B cell (primary cell): ENCODE measurements around the gene POLR1C.

Source experiments
- EZH2 ChIP-seq: IDR thresholded peaks from 2 replicates; pipeline ENCODE4 v1.6.1; 2012; ENCODE audit warnings: borderline replicate concordance, low read depth, mild to moderate bottlenecking, moderate library complexity, low read length; ENCODE audit not compliant: insufficient read depth, poor library complexity, severe bottlenecking
- TF ChIP-seq, protein P1 (sequence below): fragments of 200-600 bp; IDR thresholded peaks from one replicate; pipeline ENCODE4 v1.8.0; 2022; ENCODE audit warnings: antibody characterized with exemption, mild to moderate bottlenecking

DNA sequence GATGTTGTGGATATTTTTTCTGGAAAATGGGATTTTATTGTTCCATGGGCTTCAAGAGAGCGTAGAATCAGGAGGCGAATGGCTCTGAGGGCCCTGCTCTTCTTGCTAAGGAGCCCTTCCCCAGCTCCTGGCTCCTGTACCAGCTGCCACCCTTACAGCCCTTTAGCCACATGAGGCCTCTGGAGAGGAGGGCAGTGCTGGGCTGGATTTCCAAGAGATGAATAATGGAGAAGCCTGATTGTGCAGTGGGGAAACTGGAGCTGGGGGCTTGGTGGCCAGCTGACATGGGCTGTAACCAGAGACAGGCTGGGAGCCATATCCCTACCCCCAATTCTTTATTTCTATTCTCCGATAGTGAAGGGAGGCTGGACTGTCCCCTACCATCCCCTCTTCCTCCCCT lies 16.0 kb upstream of the POLR1C start:
- TF ChIP-seq, protein P1, sequence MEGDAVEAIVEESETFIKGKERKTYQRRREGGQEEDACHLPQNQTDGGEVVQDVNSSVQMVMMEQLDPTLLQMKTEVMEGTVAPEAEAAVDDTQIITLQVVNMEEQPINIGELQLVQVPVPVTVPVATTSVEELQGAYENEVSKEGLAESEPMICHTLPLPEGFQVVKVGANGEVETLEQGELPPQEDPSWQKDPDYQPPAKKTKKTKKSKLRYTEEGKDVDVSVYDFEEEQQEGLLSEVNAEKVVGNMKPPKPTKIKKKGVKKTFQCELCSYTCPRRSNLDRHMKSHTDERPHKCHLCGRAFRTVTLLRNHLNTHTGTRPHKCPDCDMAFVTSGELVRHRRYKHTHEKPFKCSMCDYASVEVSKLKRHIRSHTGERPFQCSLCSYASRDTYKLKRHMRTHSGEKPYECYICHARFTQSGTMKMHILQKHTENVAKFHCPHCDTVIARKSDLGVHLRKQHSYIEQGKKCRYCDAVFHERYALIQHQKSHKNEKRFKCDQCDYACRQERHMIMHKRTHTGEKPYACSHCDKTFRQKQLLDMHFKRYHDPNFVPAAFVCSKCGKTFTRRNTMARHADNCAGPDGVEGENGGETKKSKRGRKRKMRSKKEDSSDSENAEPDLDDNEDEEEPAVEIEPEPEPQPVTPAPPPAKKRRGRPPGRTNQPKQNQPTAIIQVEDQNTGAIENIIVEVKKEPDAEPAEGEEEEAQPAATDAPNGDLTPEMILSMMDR: no peak
- TF ChIP-seq EZH2: no peak
